ENCODE results near the gene MSRB1. TPM values are rescaled to one million over a fixed set of nuclear protein-coding genes. Genes with fewer than 3 reads are reported as not detected.
A peak's percentile ranks its signal among the peaks of the same experiment; 100 is the strongest.

MSRB1 gene
- total and polyA plus RNA-seq, 9 of the 15 experiments (the other 6 are each of a cell fraction or from before 2014, with no cell fraction given) = 5.4 to 33.7 (median 25.7) TPM

DNA sequence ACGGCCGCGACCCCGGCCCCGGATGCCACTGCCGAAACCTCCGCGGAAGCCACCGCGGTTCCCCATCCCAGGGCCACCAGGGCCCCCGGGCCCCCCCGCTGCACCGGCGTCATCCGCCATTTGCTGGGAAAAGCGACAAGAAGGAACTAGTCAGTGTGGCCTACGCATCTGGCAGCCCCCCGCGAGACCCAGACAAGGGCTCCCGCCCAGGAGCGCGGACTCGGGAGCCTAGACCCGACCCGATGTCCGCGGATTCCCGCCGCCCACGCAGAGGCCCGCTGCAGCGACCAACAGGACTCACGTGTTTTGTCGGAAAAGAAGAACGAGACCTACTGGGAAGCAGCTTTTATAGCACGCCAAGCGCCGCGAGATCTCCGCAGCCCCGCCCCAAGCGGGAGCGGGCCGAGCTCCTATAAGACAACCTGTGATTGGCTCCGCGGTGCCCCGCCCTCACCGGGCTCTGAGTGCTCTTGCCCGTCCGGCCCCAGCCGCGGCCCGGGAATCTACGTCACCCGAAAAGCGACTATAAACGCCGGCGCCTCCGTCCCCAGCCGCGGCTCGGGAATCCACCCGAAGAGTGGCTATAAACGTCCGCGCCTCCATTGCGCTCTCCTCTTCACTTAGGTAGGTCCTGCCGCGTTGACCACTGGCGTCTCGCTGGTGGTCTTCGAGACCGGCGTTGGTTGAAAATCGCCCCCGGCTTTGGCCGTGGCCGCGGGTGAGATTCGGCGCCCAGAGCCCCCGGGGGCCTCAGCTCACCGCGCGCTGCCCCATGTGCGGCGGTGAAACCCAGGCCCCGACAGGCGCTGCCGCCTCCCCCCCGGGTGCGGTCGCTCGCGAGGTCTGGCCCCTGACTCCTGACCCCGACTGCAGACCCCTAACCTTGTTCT lies 21.8 kb upstream of the MSRB1 start, which contains the start of gene RPS2 (continued):
- TF ChIP-seq PATZ1 (CRISPR knock-in tag; IDR thresholded peaks at IDR 0.05; ENCODE audit: borderline replicate concordance) (no peak), DPF2 (IDR thresholded peaks at IDR 0.05) (no peak), DEAF1 (CRISPR knock-in tag; IDR thresholded peaks at IDR 0.05) (no peak), E2F6 (IDR thresholded peaks at IDR 0.05; ENCODE audit: borderline replicate concordance in 1 of 2, extremely low read depth in 1 of 2, insufficient read depth in 1 of 2, insufficient read length in 1 of 2, low read depth in 1 of 2, low read length in 1 of 2, poor library complexity in 1 of 2, severe bottlenecking in 1 of 2) (peak in 1 of 2 experiments; percentile 29), RBM34 (IDR thresholded peaks at IDR 0.05; ENCODE audit: borderline replicate concordance, insufficient read depth, low read length) (no peak), ZNF79 (CRISPR knock-in tag; IDR thresholded peaks at IDR 0.05; ENCODE audit: low read depth) (no peak), FOXA1 (IDR thresholded peaks at IDR 0.05; ENCODE audit: borderline replicate concordance) (no peak), ZNF232 (CRISPR knock-in tag; IDR thresholded peaks at IDR 0.05) (no peak), SMARCA4 (IDR thresholded peaks at IDR 0.05) (no peak), RBM39 (optimal IDR thresholded peaks at IDR 0.05; ENCODE audit: low read depth, low read length) (no peak), ZBTB1 (CRISPR knock-in tag; IDR thresholded peaks at IDR 0.05; ENCODE audit: borderline replicate concordance, low read depth) (peak; percentile 56; the same call in 1 of the 2 replicates), RNF2 (IDR thresholded peaks at IDR 0.05) (no peak), NCOA1 (IDR thresholded peaks at IDR 0.05; ENCODE audit: low read depth) (no peak), HDAC2 (IDR thresholded peaks at IDR 0.05) (no peak), E2F1 (CRISPR knock-in tag; IDR thresholded peaks at IDR 0.05) (peak; percentile 71), FOXJ2 (tag; IDR thresholded peaks at IDR 0.05) (0 out of 2 replicates have a peak, but pooled peaks have one; percentile 33), BCOR (IDR thresholded peaks at IDR 0.05) (peak; percentile 36; the same call in 1 of the 2 replicates), GATAD2A (IDR thresholded peaks at IDR 0.05) (peak; percentile 46; the same call in 1 of the 2 replicates), DIDO1 (tag; IDR thresholded peaks at IDR 0.05; ENCODE audit: low read depth) (0 out of 2 replicates have a peak, but pooled peaks have one; percentile 18)
- TF ChIP-seq, protein P1, sequence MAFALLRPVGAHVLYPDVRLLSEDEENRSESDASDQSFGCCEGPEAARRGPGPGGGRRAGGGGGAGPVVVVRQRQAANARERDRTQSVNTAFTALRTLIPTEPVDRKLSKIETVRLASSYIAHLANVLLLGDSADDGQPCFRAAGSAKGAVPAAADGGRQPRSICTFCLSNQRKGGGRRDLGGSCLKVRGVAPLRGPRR (CRISPR knock-in tag; IDR thresholded peaks at IDR 0.05) = no peak
